Epithelial cell of proximal tubule (primary cell): ENCODE measurements around the gene CHMP4A. TPM values are rescaled to one million over a fixed set of nuclear protein-coding genes. Genes with fewer than 3 reads are reported as not detected.

Experiments used
- DNase-seq: peaks from one replicate; pipeline ENCODE4 v3.0.0-alpha.2; 2011; ENCODE audit warnings: low read depth
- H3K4me3 ChIP-seq: 2 replicates; pipeline ENCODE4 v1.5.1; 2011; ENCODE audit warnings: low read depth, mild to moderate bottlenecking, low read length
- total RNA-seq: library from RNA; depleted of rRNA; stranded (reverse); fragments of >200 nt; gene quantifications from 2 replicates; pipeline ENCODE4 v1.2.3, GENCODE V29; 2015
- TF ChIP-seq, protein P1 (sequence below): conservative IDR thresholded peaks from 2 replicates; pipeline ENCODE4 v1.5.1; 2012; ENCODE audit warnings: low read depth, mild to moderate bottlenecking, low read length

CHMP4A gene
- total RNA-seq, 1 donor from 2014 or later, result 88.4 TPM

DNA sequence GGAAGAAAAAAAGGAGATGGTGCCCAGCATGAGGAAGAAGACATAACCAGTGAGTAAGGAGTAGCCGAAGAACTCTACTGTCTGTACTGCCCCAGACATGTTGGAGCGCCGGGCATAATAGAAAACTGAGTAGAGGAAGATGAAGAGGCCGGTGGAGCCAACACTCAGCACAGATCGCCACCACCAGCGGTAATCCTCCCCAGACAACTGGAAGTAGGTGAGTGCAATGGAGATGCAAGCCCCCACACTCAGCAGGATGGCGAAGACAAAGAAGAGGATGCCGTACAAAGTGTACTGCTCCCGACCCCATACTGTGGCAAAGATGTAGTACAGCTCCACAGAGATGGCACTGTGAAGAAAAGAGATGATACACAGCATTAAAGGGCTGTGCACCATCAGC is 23.8 kb downstream of the CHMP4A start:
- H3K4me3 ChIP-seq, result no peak overlapping the region
- DNase-seq, result no peak
- TF ChIP-seq, protein P1, sequence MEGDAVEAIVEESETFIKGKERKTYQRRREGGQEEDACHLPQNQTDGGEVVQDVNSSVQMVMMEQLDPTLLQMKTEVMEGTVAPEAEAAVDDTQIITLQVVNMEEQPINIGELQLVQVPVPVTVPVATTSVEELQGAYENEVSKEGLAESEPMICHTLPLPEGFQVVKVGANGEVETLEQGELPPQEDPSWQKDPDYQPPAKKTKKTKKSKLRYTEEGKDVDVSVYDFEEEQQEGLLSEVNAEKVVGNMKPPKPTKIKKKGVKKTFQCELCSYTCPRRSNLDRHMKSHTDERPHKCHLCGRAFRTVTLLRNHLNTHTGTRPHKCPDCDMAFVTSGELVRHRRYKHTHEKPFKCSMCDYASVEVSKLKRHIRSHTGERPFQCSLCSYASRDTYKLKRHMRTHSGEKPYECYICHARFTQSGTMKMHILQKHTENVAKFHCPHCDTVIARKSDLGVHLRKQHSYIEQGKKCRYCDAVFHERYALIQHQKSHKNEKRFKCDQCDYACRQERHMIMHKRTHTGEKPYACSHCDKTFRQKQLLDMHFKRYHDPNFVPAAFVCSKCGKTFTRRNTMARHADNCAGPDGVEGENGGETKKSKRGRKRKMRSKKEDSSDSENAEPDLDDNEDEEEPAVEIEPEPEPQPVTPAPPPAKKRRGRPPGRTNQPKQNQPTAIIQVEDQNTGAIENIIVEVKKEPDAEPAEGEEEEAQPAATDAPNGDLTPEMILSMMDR, result no peak

DNA sequence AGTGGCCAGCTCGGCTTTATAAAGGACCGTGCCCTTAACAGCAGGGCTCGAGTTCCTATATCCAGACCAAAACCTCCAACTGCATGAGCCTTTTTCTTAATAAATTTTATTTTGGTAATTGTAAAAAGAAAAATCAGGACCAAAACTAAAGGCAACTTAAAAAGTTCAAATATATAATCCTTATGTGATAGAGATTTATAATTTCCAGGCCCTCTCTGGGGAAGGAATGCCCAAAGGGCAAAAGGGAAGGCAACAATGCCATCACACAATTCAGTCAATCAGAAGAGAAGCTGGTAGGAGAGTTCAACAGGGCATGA is 24.3 kb downstream of the CHMP4A start:
- TF ChIP-seq, protein P1, result no peak
- peak overlapping the region; percentile 93 for H3K4me3 ChIP-seq
- DNase-seq, result no peak

DNA sequence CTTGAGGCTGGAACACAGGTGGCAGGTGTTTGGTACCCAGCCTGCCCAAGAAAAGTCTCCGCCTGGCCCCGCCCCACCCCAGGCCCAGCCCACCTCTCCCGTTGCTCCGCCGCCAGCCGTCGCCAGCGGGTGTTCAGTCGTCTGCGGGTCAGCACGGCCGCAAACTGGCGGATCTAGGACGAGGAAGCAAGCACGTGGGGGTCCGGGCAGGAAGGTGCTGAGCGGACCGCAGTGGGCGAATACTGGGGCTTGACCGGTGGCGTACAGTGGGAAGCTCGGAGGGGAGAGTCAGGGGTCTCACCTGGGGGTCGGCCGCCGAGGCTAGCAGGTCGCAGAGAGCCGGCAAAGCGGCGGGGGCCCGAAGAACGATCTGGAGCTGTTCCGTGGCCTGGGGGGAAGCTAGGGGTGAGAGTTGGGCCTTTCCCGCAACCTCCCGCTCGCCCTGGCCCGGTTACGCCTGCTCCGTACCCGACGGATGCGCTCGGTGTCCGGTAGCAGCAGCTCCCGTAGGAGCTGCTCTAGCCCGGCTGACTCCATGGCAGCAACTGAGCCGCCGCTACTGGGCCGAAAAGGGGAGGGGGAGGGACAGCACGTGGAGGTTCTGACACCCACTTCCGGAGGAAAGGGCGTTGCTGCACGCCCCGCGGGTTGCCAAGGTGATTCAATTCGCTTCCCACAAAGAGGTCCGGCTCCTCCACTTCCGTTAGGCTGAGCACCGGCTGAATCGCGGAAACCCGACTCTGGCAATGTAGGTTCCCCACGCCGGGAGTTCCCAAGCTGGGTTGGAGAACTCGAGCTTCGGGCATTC is 24.8 kb downstream of the CHMP4A start, which contains the start of gene IPO4:
IPO4 (minus strand) TSS at position 566 of the 808 bp plus-strand sequence; CDS start at position 537, 29 bp downstream.
- peak within 1 kb of the TSS; percentile 93 for H3K4me3 ChIP-seq
- peak; percentile 84 for DNase-seq
- TF ChIP-seq, protein P1, result no peak

DNA sequence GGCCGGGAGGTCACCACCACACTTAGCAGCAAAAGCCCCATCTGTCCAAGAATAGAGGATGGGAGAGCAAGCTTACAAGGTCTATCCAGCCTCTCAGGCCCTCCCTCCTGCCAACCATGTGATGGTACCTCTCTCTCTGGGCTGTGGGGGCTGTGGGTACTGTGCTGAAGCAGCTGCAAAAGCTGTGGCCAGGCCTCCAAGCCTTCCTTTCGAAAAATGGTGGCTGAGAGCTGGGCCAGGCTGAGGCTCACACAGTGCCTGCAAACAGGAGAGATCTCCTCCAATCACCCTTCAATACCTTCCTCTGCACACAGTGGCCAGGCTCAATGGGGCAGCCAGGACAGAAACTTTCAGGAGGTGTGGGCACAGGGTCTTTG is 25.8 kb downstream of the CHMP4A start:
- TF ChIP-seq, protein P1, result no peak
- peak overlapping the region; percentile 93 for H3K4me3 ChIP-seq
- no peak for DNase-seq

DNA sequence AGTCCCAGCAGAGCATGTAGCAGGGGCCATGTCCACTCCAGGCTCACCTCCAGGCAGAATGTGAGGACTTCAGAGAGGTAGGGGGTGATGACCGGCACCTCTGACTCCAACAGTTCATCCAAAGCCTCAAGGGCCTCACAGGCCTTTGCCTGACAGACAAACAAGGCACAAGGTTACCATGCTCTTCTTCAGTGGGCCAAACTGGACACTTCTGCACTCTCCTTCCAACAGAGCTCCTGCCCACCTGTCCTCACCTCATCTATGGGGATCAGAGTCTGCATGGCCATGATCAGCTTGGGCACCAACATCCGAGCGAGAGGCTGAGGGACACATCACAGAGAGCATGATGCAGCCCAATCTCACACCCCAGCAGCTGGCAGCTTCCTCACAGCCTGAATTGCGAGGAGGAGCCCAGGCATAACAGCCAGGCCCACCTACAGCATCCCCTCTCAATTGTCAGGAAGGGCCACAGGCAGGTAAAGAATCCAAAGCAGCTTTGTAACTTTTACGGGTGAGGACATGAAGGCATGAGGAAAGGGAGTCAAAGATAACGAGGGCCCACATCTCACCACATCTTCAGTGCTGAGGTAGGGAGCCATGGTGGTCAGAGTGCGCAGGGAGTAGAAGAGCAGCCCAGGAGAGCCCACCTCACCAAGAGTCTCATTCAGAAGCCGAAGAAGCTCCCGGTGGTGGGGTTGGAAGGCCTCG is 26.3 kb downstream of the CHMP4A start:
- peak overlapping the region; percentile 93 for H3K4me3 ChIP-seq
- TF ChIP-seq, protein P1, result no peak
- no peak for DNase-seq

DNA sequence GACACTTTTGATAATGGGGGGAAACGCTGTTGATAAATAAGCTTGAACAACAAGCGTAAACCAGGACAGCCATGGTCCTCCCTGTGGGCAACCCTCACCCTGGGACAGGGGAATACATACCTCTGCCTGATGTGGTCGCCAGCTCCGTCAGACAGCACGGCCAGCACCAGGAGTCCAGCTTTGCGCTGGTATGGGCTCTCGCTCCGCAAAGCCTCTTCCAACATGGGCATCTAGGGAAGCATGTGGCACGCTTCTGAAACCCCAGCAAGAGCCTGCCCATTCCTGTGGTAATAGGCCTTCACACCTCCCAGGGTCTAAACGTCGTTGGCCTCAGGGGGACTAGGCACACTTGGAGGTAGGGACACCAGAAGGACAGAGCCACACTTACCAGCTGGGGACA is 27.5 kb downstream of the CHMP4A start:
- TF ChIP-seq, protein P1, result no peak
- H3K4me3 ChIP-seq, result no peak overlapping the region
- DNase-seq, result no peak
